Measurements from ENCODE around the gene RNF31. TPM values are rescaled to one million over a fixed set of nuclear protein-coding genes. Genes with fewer than 3 reads are reported as not detected.

RNF31 gene
- total RNA-seq, 4 donors from 2014 or later: 33.5 to 112 (median 72.9) TPM

GRCh38 chr14:24188251-24189058 is 41.2 kb downstream of the RNF31 start, which contains the start of gene IPO4:
Gene IPO4, minus strand, starts transcription at chr14:24188816. Its CDS starts 29 bp downstream, at chr14:24188787.
- H3K27ac ChIP-seq: peak within 1 kb of the TSS; percentile 33 to 87 (median 52)
- TF ChIP-seq EP300 (IDR thresholded peaks at IDR 0.05) (peak; percentile 91 to 95), POLR2A (IDR thresholded peaks at IDR 0.05) (peak; percentile 24 to 31), CTCF (IDR thresholded peaks at IDR 0.05) (peak in 1 of 5 experiments; percentile 35)
- 0 to 2% methylated on average over 45 to 49 of the region's 65 CpGs for WGBS, 2 donors

GRCh38 chr14:24189059-24189375 is 41.7 kb downstream of the RNF31 start:
- peaks cover 0 to 66% (median under 1%) of the 10 kb centered on the region in 3 donors for H3K36me3 ChIP-seq
- H3K27ac ChIP-seq: peak overlapping the region in 2 of 4 donors; percentile 37 to 87

More at GRCh38 chr14:24188251-24189058, 41.2 kb downstream of the RNF31 start, which contains the start of gene IPO4:
- H3K27me3 ChIP-seq: no peaks in the 10 kb centered on the region
- no peaks in the 10 kb centered on the region for H3K9me3 ChIP-seq
- H3K4me3 ChIP-seq: peak within 1 kb of the TSS; percentile 53 to 86 (median 67)
- DNase-seq (ENCODE audit: low spot score in 2 of 2): peak; percentile 82 to 92
- H3K36me3 ChIP-seq: peaks cover 0 to 72% (median 2%) of the 10 kb centered on the region in 3 donors
- peaks cover 0 to 37% (median 11%) of the 10 kb centered on the region in 4 donors for H3K4me1 ChIP-seq

GRCh38 chr14:24189460-24189859 is 42.2 kb downstream of the RNF31 start:
- 88% methylated on average over 9 of the region's 9 CpGs for WGBS, 2 donors
- no peak overlapping the region for H3K4me3 ChIP-seq
- DNase-seq (ENCODE audit: low spot score in 2 of 2): no peak
- H3K27ac ChIP-seq: peak overlapping the region in 1 of 4 donors; percentile 87
- no peaks in the 10 kb centered on the region for H3K9me3 ChIP-seq
- TF ChIP-seq CTCF (IDR thresholded peaks at IDR 0.05) (no peak), EP300 (IDR thresholded peaks at IDR 0.05) (no peak), POLR2A (IDR thresholded peaks at IDR 0.05) (no peak)
- peaks cover 0 to 62% (median 0%) of the 10 kb centered on the region in 3 donors for H3K36me3 ChIP-seq
- no peaks in the 10 kb centered on the region for H3K27me3 ChIP-seq
- peaks cover 0 to 44% (median 14%) of the 10 kb centered on the region in 4 donors for H3K4me1 ChIP-seq

More at GRCh38 chr14:24189059-24189375, 41.7 kb downstream of the RNF31 start:
- DNase-seq (ENCODE audit: low spot score in 2 of 2): no peak
- WGBS, 2 donors: 0 to 4% methylated on average over 3 of the region's 3 CpGs
- no peak for TF ChIP-seq EP300 (IDR thresholded peaks at IDR 0.05)
- no peak for TF ChIP-seq CTCF (IDR thresholded peaks at IDR 0.05)
- no peak for TF ChIP-seq POLR2A (IDR thresholded peaks at IDR 0.05)
- H3K4me3 ChIP-seq: peak overlapping the region in 2 of 4 donors; percentile 75 to 86
- no peaks in the 10 kb centered on the region for H3K9me3 ChIP-seq
- no peaks in the 10 kb centered on the region for H3K27me3 ChIP-seq
- H3K4me1 ChIP-seq: peaks cover 0 to 40% (median 12%) of the 10 kb centered on the region in 4 donors

- TF ChIP-seq POLR2A (IDR thresholded peaks at IDR 0.05) (no peak), EP300 (IDR thresholded peaks at IDR 0.05) (no peak), CTCF (IDR thresholded peaks at IDR 0.05) (no peak)
- whole genome bisulfite sequencing, 2 donors: 80 to 88% methylated on average over 10 of the region's 10 CpGs
- DNase-seq (ENCODE audit: low spot score in 2 of 2): no peak
Measured at GRCh38 chr14:24190416-24190815, 43.1 kb downstream of the RNF31 start.

GRCh38 chr14:24192933-24193332 is 45.6 kb downstream of the RNF31 start:
- no peak for TF ChIP-seq POLR2A (IDR thresholded peaks at IDR 0.05)
- TF ChIP-seq EP300 (IDR thresholded peaks at IDR 0.05): no peak
- TF ChIP-seq CTCF (IDR thresholded peaks at IDR 0.05): no peak
- 90 to 95% methylated on average over 15 of the region's 15 CpGs for WGBS, 2 donors
- Histone ChIP-seq H3K4me3 (no peak overlapping the region), H3K36me3 (peaks cover 0 to 36% (median 0%) of the 10 kb centered on the region in 3 donors), H3K4me1 (peaks cover 0 to 57% (median 23%) of the 10 kb centered on the region in 4 donors), H3K27me3 (no peaks in the 10 kb centered on the region), H3K9me3 (no peaks in the 10 kb centered on the region), H3K27ac (no peak overlapping the region)
- DNase-seq (ENCODE audit: low spot score in 2 of 2): no peak

More at GRCh38 chr14:24190416-24190815, 43.1 kb downstream of the RNF31 start:
- no peak overlapping the region for H3K27ac ChIP-seq
- peaks cover 0 to 50% (median 17%) of the 10 kb centered on the region in 4 donors for H3K4me1 ChIP-seq
- peaks cover 0 to 52% (median 0%) of the 10 kb centered on the region in 3 donors for H3K36me3 ChIP-seq
- no peaks in the 10 kb centered on the region for H3K9me3 ChIP-seq
- H3K27me3 ChIP-seq: no peaks in the 10 kb centered on the region
- no peak overlapping the region for H3K4me3 ChIP-seq
